SK-N-MC (cell line): ENCODE data around the gene PLEKHA5.

ENCODE experiments used
- EZH2 ChIP-seq: fragments of 200-600 bp; sonication (generic); IDR thresholded peaks from one replicate; pipeline ENCODE4 v1.6.1; 2017; ENCODE audit warnings: antibody characterized with exemption
- FOXP2 ChIP-seq: optimal IDR thresholded peaks from 2 replicates; pipeline ENCODE3; 2011; ENCODE audit warnings: mild to moderate bottlenecking, moderate library complexity; ENCODE audit not compliant: insufficient read depth; ENCODE audit errors: extremely low read length, control extremely low read depth
- POLR2AphosphoS5 ChIP-seq: IDR thresholded peaks from 2 replicates; pipeline ENCODE4 v1.6.1; 2012; ENCODE audit warnings: mild to moderate bottlenecking, low read depth, low read length, borderline replicate concordance

DNA sequence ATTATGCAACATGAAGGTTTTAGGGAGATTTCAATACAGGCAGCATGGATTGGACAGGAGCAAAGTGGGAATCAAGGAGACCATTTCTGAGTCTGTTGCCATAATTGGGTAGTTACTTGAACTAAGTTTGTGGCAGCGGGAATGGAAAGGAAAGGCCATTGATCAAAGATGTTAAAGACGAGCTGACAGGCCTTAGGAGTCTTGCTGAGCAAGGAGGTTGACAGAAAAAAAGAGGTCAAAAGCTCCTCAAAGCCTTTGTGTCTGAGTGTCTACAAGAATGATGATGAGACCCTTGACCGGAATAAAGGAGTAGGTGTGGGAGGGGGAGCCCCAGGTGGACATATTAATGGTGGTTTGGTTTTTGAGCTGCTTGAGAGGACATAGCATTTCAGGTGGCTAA lies 9.4 kb downstream of the PLEKHA5 start:
- no peak for TF ChIP-seq POLR2AphosphoS5
- TF ChIP-seq EZH2: no peak
- no peak for TF ChIP-seq FOXP2
